HepG2 (cell line): ENCODE results near the gene SLC2A5. TPM values are rescaled to one million over a fixed set of nuclear protein-coding genes. Genes with fewer than 3 reads are reported as not detected.

Experiments used
- AHR ChIP-seq: IDR thresholded peaks from 2 replicates; pipeline ENCODE4 v1.6.1; 2018; ENCODE audit warnings: missing genetic modification reagents, missing compliant biosample characterization
- GATAD1 ChIP-seq: IDR thresholded peaks from 2 replicates; pipeline ENCODE4 v1.6.1; 2016; ENCODE audit warnings: missing genetic modification reagents, missing compliant biosample characterization
- KDM1A ChIP-seq: IDR thresholded peaks from 2 replicates; pipeline ENCODE4 v1.6.1; 2016; ENCODE audit warnings: missing compliant biosample characterization
- KLF15 ChIP-seq: sonication (generic); formaldehyde crosslinking; IDR thresholded peaks from 2 replicates; pipeline ENCODE4 v1.8.1; 2023; ENCODE audit warnings: borderline replicate concordance, mild to moderate bottlenecking, inconsistent platforms, missing genetic modification reagents, mixed read lengths
- MZF1 ChIP-seq: sonication (generic); formaldehyde crosslinking; IDR thresholded peaks from 2 replicates; pipeline ENCODE4 v1.8.1; 2023; ENCODE audit warnings: mild to moderate bottlenecking, missing genetic modification reagents, borderline replicate concordance
- NFIC ChIP-seq: IDR thresholded peaks from 2 replicates; pipeline ENCODE4 v1.6.1; 2012; ENCODE audit warnings: mild to moderate bottlenecking, low read length, inconsistent platforms
- NR2C2 ChIP-seq: sonication (generic); formaldehyde crosslinking; IDR thresholded peaks from 2 replicates; pipeline ENCODE4 v1.4.0; 2020; ENCODE audit warnings: missing genetic modification reagents, mild to moderate bottlenecking, moderate library complexity, borderline replicate concordance
- SRF ChIP-seq: IDR thresholded peaks from 2 replicates; pipeline ENCODE4 v1.6.1; 2011; ENCODE audit warnings: mild to moderate bottlenecking, low read depth, low read length, moderate library complexity
- ZC3H13 ChIP-seq: sonication (generic); formaldehyde crosslinking; IDR thresholded peaks from 2 replicates; pipeline ENCODE4 v1.8.1; 2023; ENCODE audit warnings: mild to moderate bottlenecking, missing genetic modification reagents, moderate library complexity
- ZC3H4 ChIP-seq: sonication (generic); formaldehyde crosslinking; IDR thresholded peaks from 2 replicates; pipeline ENCODE4 v1.4.0; 2020; ENCODE audit warnings: missing genetic modification reagents, borderline replicate concordance
- ZNF121 ChIP-seq: sonication (generic); formaldehyde crosslinking; IDR thresholded peaks from 2 replicates; pipeline ENCODE4 v1.5.0; 2020; ENCODE audit warnings: mild to moderate bottlenecking, missing genetic modification reagents
- ZNF17 ChIP-seq: sonication (generic); formaldehyde crosslinking; IDR thresholded peaks from 2 replicates; pipeline ENCODE4 v1.5.0; 2020; ENCODE audit warnings: mild to moderate bottlenecking, missing genetic modification reagents
- ZNF780A ChIP-seq: sonication (generic); formaldehyde crosslinking; IDR thresholded peaks from 2 replicates; pipeline ENCODE4 v1.8.0; 2022; ENCODE audit warnings: mild to moderate bottlenecking, missing genetic modification reagents, moderate library complexity
- ZNF781 ChIP-seq: sonication (generic); formaldehyde crosslinking; IDR thresholded peaks from 2 replicates; pipeline ENCODE4 v1.5.1; 2020; ENCODE audit warnings: borderline replicate concordance, mild to moderate bottlenecking, missing genetic modification reagents; ENCODE audit errors: not compliant biosample characterization
- polyA plus RNA-seq, 8 experiments: library from polyadenylated mRNA; depleted of rRNA in 3 of 8; stranded (reverse) in 7 of 8; unstranded in 1 of 8; fragments of >200 nt; fragmentation: Illumina TruSeq in 4 of 8; extraction: Trizol in 4 of 8; gene quantifications; 2 replicates each; pipeline versions ENCODE4 v1.2.1 to v1.2.3, GENCODE V29; 2011 to 2016; ENCODE audit warnings: low read depth in 4 of 8, missing spikeins in 1 of 8, mixed read lengths in 1 of 8; ENCODE audit not compliant: insufficient read depth in 1 of 8
- total RNA-seq, 5 experiments: library from RNA; depleted of rRNA; stranded (reverse); fragments of >200 nt; fragmentation: Illumina TruSeq; extraction: Trizol; gene quantifications; 2 replicates each; pipeline ENCODE4 v1.2.3, GENCODE V29; 2016; ENCODE audit warnings: low read depth in 1 of 5
- TF ChIP-seq, protein P1 (sequence below): sonication (generic); formaldehyde crosslinking; IDR thresholded peaks from 2 replicates; pipeline ENCODE4 v1.5.0; 2020; ENCODE audit warnings: mild to moderate bottlenecking, missing genetic modification reagents
- TF ChIP-seq, protein P2 (sequence below): sonication (generic); formaldehyde crosslinking; IDR thresholded peaks from 2 replicates; pipeline ENCODE4 v1.4.0; 2020; ENCODE audit warnings: mild to moderate bottlenecking, missing genetic modification reagents, borderline replicate concordance
- TF ChIP-seq, protein P3 (sequence below): IDR thresholded peaks from 2 replicates; pipeline ENCODE4 v1.6.1; 2012; ENCODE audit warnings: low read length, improper control_type of control experiment

Gene SLC2A5
- total and polyA plus RNA-seq, 2 of the 13 experiments (the other 11 are each of a cell fraction or from before 2014, with no cell fraction given), result 0.04 to 0.54 TPM

DNA sequence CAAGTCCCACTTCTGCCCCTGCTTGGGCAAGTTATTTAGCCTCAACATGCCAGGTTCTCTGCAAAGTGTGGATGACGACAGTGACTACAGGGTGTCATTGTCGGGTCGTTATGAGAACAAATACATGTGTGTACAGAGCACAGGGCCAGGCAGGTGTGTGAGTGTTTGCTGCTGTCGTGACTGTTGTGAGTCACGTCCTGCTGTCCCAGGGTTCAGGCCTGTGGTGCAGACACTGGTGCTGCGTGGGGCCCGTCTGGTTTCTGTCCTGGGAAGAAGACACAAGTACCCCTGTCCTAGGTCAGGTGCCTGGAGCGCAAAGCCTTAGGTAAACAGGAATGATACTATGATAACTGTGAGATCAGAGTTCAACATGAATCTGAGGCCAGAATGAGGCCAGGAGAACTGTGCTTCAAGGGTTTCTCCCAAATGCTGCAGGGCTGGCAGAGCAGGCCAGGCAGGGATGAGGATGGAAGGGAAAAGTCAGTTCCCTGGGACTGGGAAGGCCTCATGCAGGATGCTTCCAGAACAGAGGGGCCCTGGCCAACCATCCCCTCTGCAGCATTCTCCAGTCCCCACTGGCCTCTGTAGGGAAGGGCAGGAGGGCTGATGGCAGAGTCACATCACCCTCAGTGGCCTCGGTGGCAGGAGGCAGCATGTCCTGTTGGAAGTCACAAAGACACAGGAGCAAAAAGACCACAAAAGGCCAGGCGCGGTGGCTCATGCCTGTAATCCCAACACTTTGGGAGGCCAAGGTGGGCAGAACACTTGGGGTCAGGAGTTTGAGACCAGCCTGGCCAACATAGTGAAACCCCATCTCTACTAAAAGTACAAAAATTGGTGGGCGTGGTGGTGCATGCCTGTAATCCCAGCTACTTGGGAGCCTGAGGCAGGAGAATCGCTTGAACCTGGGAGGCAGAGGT, 43.8 kb upstream of the SLC2A5 start (continued):
- TF ChIP-seq, protein P1, sequence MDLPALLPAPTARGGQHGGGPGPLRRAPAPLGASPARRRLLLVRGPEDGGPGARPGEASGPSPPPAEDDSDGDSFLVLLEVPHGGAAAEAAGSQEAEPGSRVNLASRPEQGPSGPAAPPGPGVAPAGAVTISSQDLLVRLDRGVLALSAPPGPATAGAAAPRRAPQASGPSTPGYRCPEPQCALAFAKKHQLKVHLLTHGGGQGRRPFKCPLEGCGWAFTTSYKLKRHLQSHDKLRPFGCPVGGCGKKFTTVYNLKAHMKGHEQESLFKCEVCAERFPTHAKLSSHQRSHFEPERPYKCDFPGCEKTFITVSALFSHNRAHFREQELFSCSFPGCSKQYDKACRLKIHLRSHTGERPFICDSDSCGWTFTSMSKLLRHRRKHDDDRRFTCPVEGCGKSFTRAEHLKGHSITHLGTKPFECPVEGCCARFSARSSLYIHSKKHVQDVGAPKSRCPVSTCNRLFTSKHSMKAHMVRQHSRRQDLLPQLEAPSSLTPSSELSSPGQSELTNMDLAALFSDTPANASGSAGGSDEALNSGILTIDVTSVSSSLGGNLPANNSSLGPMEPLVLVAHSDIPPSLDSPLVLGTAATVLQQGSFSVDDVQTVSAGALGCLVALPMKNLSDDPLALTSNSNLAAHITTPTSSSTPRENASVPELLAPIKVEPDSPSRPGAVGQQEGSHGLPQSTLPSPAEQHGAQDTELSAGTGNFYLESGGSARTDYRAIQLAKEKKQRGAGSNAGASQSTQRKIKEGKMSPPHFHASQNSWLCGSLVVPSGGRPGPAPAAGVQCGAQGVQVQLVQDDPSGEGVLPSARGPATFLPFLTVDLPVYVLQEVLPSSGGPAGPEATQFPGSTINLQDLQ (CRISPR knock-in tag), result no peak
- TF ChIP-seq AHR (CRISPR knock-in tag) (no peak), KLF15 (CRISPR knock-in tag) (no peak), NFIC (no peak), KDM1A (CRISPR knock-in tag) (peak; percentile 65; the same call in 1 of the 2 replicates), NR2C2 (CRISPR knock-in tag) (peak; percentile 51), GATAD1 (CRISPR knock-in tag) (peak; percentile 71), ZNF121 (CRISPR knock-in tag) (peak; percentile 70), ZC3H13 (CRISPR knock-in tag) (0 out of 2 replicates have a peak, but pooled peaks have one; percentile 41), ZNF17 (CRISPR knock-in tag) (no peak), ZNF781 (no peak), ZC3H4 (CRISPR knock-in tag) (no peak), ZNF780A (CRISPR knock-in tag) (no peak), MZF1 (no peak), SRF (no peak)
- TF ChIP-seq, protein P2, sequence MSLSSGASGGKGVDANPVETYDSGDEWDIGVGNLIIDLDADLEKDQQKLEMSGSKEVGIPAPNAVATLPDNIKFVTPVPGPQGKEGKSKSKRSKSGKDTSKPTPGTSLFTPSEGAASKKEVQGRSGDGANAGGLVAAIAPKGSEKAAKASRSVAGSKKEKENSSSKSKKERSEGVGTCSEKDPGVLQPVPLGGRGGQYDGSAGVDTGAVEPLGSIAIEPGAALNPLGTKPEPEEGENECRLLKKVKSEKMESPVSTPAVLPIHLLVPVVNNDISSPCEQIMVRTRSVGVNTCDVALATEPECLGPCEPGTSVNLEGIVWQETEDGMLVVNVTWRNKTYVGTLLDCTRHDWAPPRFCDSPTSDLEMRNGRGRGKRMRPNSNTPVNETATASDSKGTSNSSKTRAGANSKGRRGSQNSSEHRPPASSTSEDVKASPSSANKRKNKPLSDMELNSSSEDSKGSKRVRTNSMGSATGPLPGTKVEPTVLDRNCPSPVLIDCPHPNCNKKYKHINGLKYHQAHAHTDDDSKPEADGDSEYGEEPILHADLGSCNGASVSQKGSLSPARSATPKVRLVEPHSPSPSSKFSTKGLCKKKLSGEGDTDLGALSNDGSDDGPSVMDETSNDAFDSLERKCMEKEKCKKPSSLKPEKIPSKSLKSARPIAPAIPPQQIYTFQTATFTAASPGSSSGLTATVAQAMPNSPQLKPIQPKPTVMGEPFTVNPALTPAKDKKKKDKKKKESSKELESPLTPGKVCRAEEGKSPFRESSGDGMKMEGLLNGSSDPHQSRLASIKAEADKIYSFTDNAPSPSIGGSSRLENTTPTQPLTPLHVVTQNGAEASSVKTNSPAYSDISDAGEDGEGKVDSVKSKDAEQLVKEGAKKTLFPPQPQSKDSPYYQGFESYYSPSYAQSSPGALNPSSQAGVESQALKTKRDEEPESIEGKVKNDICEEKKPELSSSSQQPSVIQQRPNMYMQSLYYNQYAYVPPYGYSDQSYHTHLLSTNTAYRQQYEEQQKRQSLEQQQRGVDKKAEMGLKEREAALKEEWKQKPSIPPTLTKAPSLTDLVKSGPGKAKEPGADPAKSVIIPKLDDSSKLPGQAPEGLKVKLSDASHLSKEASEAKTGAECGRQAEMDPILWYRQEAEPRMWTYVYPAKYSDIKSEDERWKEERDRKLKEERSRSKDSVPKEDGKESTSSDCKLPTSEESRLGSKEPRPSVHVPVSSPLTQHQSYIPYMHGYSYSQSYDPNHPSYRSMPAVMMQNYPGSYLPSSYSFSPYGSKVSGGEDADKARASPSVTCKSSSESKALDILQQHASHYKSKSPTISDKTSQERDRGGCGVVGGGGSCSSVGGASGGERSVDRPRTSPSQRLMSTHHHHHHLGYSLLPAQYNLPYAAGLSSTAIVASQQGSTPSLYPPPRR (CRISPR knock-in tag), result peak; percentile 94
- TF ChIP-seq, protein P3, sequence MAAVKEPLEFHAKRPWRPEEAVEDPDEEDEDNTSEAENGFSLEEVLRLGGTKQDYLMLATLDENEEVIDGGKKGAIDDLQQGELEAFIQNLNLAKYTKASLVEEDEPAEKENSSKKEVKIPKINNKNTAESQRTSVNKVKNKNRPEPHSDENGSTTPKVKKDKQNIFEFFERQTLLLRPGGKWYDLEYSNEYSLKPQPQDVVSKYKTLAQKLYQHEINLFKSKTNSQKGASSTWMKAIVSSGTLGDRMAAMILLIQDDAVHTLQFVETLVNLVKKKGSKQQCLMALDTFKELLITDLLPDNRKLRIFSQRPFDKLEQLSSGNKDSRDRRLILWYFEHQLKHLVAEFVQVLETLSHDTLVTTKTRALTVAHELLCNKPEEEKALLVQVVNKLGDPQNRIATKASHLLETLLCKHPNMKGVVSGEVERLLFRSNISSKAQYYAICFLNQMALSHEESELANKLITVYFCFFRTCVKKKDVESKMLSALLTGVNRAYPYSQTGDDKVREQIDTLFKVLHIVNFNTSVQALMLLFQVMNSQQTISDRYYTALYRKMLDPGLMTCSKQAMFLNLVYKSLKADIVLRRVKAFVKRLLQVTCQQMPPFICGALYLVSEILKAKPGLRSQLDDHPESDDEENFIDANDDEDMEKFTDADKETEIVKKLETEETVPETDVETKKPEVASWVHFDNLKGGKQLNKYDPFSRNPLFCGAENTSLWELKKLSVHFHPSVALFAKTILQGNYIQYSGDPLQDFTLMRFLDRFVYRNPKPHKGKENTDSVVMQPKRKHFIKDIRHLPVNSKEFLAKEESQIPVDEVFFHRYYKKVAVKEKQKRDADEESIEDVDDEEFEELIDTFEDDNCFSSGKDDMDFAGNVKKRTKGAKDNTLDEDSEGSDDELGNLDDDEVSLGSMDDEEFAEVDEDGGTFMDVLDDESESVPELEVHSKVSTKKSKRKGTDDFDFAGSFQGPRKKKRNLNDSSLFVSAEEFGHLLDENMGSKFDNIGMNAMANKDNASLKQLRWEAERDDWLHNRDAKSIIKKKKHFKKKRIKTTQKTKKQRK, result no peak
